ENCODE measurements around the gene GALNT13.

GALNT13 gene

DNA sequence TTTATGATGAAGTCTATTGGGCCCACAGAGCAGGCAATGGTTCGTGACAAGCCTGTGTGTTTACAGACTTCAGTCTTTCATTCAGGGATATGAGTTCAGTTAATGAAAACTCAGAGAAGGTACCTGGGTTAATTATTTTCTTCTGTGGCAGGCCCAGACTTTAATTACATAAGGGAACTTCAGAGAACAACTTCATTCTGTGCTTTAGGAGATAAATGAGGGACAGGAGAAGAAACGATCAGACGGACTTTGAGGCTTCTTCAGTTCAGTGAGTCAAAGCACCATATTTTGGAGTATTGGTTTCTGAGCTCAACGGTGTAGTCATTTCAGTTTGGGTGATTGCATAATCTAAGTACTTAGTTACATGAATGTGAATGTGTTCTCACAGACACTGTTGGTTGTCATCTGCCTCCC is 623.7 kb downstream of the GALNT13 start:
- DNase-seq = no peak

GRCh38 chr2:154497019-154497418 is 625.3 kb downstream of the GALNT13 start:
- no peak for DNase-seq
